Measurements from ENCODE around the gene SGPP1. TPM values are rescaled to one million over a fixed set of nuclear protein-coding genes. Genes with fewer than 3 reads are reported as not detected.

SGPP1 gene
- total RNA-seq, 5 donors from 2014 or later (not counting 1 experiment from before 2014, with no cell fraction given) = 11.4 to 15.1 (median 13.5) TPM

DNA sequence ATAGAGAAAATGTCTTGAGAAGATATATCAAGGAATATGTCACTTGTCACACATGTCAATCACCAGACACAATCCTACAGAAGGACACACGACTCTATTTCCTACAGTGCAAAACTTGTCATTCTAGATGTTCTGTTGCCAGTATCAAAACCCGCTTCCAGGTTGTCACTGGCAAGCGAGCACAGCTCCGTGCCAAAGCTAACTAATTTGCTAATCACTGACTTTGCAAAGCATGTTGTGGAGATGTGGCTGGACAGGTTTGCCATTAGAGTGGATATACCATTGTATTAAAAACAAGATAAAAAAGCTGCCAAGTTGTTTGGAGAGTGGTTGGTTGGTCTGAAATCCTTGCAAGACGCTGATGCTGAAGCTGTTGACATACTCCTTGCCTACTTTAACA is 7.9 kb upstream of the SGPP1 start:
- ChIA-PET CTCF (no interaction called here), POLR2A (no interaction called here)
- peaks cover 11 to 17% (median 12%) of the 10 kb centered on the region in 3 donors for H3K4me1 Mint-ChIP-seq

GRCh38 chr14:63730659-63731058 is 2.8 kb upstream of the SGPP1 start:
- no peaks in the 10 kb centered on the region for H3K36me3 ChIP-seq (ENCODE audit: control insufficient read depth in 2 of 2, extremely low read depth in 1 of 2, insufficient read depth in 1 of 2, low read length in 1 of 2)
- no peaks in the 10 kb centered on the region for H3K36me3 Mint-ChIP-seq
- no peak overlapping the region for H3K4me3 Mint-ChIP-seq
- no peaks in the 10 kb centered on the region for H3K9me3 Mint-ChIP-seq
- H3K27me3 Mint-ChIP-seq = no peaks in the 10 kb centered on the region
- no peaks in the 10 kb centered on the region for H3K27me3 ChIP-seq (replicated peaks in 1 of 2; ENCODE audit: control insufficient read depth in 2 of 2, extremely low read depth in 1 of 2, insufficient read depth in 2 of 2, low read length in 1 of 2)
- H3K27ac Mint-ChIP-seq = peak overlapping the region; percentile 30 to 58
- CTCF ChIA-PET = interaction anchor here in 1 of 2 donors (0.6 kb wide), 1 partner anchor 24 kb away, joined by 5 read pairs; no protein-coding TSS in a partner anchor
- no peak overlapping the region for H3K4me3 ChIP-seq (ENCODE audit: control insufficient read depth in 1 of 2, extremely low read depth in 1 of 2, low read length in 1 of 2)
- H3K27ac ChIP-seq (ENCODE audit: low read length) = no peak overlapping the region
- no peaks in the 10 kb centered on the region for H3K9me3 ChIP-seq
- H3K4me1 Mint-ChIP-seq = peaks cover 24 to 27% (median 24%) of the 10 kb centered on the region in 3 donors
- WGBS (ENCODE audit: insufficient coverage) = 100% methylated on average over 1 of the region's 3 CpGs
- peaks cover 7 to 8% of the 10 kb centered on the region in 2 experiments for H3K4me1 ChIP-seq (ENCODE audit: control insufficient read depth in 1 of 2, extremely low read depth in 1 of 2, insufficient read depth in 2 of 2, low read length in 2 of 2)
- DNase-seq = no peak
- POLR2A ChIA-PET = interaction anchor here in 1 of 2 donors (0.6 kb wide), 1 partner anchor 18 kb away, joined by 5 read pairs; no protein-coding TSS in a partner anchor
- ATAC-seq (replicated peaks in 1 of 4) = no peak

More for the DNA sequence above, 7.9 kb upstream of the SGPP1 start:
- Mint-ChIP-seq H3K4me3 (no peak overlapping the region), H3K9me3 (no peaks in the 10 kb centered on the region), H3K27me3 (no peaks in the 10 kb centered on the region), H3K36me3 (no peaks in the 10 kb centered on the region), H3K27ac (no peak overlapping the region)
- no peaks in the 10 kb centered on the region for H3K36me3 ChIP-seq (ENCODE audit: control insufficient read depth in 2 of 2, extremely low read depth in 1 of 2, insufficient read depth in 1 of 2, low read length in 1 of 2)
- ATAC-seq (replicated peaks in 1 of 4) (no peak), DNase-seq (no peak)
- H3K27me3 ChIP-seq (replicated peaks in 1 of 2; ENCODE audit: control insufficient read depth in 2 of 2, extremely low read depth in 1 of 2, insufficient read depth in 2 of 2, low read length in 1 of 2) = no peaks in the 10 kb centered on the region
- peaks cover 0 to 8% of the 10 kb centered on the region in 2 experiments for H3K4me1 ChIP-seq (ENCODE audit: control insufficient read depth in 1 of 2, extremely low read depth in 1 of 2, insufficient read depth in 2 of 2, low read length in 2 of 2)
- no peak overlapping the region for H3K4me3 ChIP-seq (ENCODE audit: control insufficient read depth in 1 of 2, extremely low read depth in 1 of 2, low read length in 1 of 2)
- no peaks in the 10 kb centered on the region for H3K9me3 ChIP-seq
- no peak overlapping the region for H3K27ac ChIP-seq (ENCODE audit: low read length)
- WGBS (ENCODE audit: insufficient coverage) = 100% methylated on average over 1 of the region's 5 CpGs

GRCh38 chr14:63727231-63727735 is 582 bp downstream of the SGPP1 start:
- H3K9me3 ChIP-seq = no peaks in the 10 kb centered on the region
- CTCF ChIA-PET = interaction anchor here in 1 of 2 donors (0.9 kb wide), 1 partner anchor 42 kb away, joined by 3 read pairs; no protein-coding TSS in a partner anchor
- Mint-ChIP-seq H3K27me3 (no peaks in the 10 kb centered on the region), H3K36me3 (no peaks in the 10 kb centered on the region), H3K4me1 (peaks cover 45 to 50% (median 49%) of the 10 kb centered on the region in 3 donors), H3K4me3 (peak overlapping the region; percentile 99 to 100 (median 99)), H3K9me3 (no peaks in the 10 kb centered on the region), H3K27ac (peak overlapping the region; percentile 93 to 97)
- H3K27me3 ChIP-seq (replicated peaks in 1 of 2; ENCODE audit: control insufficient read depth in 2 of 2, extremely low read depth in 1 of 2, insufficient read depth in 2 of 2, low read length in 1 of 2) = no peaks in the 10 kb centered on the region
- peak overlapping the region; percentile 68 for H3K27ac ChIP-seq (ENCODE audit: low read length)
- peak in 4 of 35 experiments; percentile 2 to 8 (median 5) for DNase-seq
- ATAC-seq (replicated peaks in 1 of 4) = peak; percentile 21 to 55 (median 46)
- POLR2A ChIA-PET = interaction anchor here in 1 of 2 donors (0.5 to 2.9 kb wide), 3 partner anchors 8 to 665 kb away, joined by 3 to 14 read pairs (median 6); partner anchors contain the start of gene WDR89
- peaks cover 14 to 21% of the 10 kb centered on the region in 2 experiments for H3K4me1 ChIP-seq (ENCODE audit: control insufficient read depth in 1 of 2, extremely low read depth in 1 of 2, insufficient read depth in 2 of 2, low read length in 2 of 2)
- peak overlapping the region; percentile 77 to 84 for H3K4me3 ChIP-seq (ENCODE audit: control insufficient read depth in 1 of 2, extremely low read depth in 1 of 2, low read length in 1 of 2)
- 1% methylated on average over 44 of the region's 45 CpGs for WGBS (ENCODE audit: insufficient coverage)
- no peaks in the 10 kb centered on the region for H3K36me3 ChIP-seq (ENCODE audit: control insufficient read depth in 2 of 2, extremely low read depth in 1 of 2, insufficient read depth in 1 of 2, low read length in 1 of 2)

GRCh38 chr14:63726499-63726898 is 1.4 kb downstream of the SGPP1 start:
- Histone ChIP-seq H3K36me3 (ENCODE audit: control insufficient read depth in 2 of 2, extremely low read depth in 1 of 2, insufficient read depth in 1 of 2, low read length in 1 of 2) (no peaks in the 10 kb centered on the region), H3K4me1 (ENCODE audit: control insufficient read depth in 1 of 2, extremely low read depth in 1 of 2, insufficient read depth in 2 of 2, low read length in 2 of 2) (peaks cover 14 to 21% of the 10 kb centered on the region in 2 experiments), H3K9me3 (no peaks in the 10 kb centered on the region), H3K27me3 (replicated peaks in 1 of 2; ENCODE audit: control insufficient read depth in 2 of 2, extremely low read depth in 1 of 2, insufficient read depth in 2 of 2, low read length in 1 of 2) (no peaks in the 10 kb centered on the region), H3K27ac (ENCODE audit: low read length) (no peak overlapping the region), H3K4me3 (ENCODE audit: control insufficient read depth in 1 of 2, extremely low read depth in 1 of 2, low read length in 1 of 2) (peak overlapping the region; percentile 77 to 84)
- peaks cover 2% of the 10 kb centered on the region for H3K36me3 Mint-ChIP-seq
- no peaks in the 10 kb centered on the region for H3K9me3 Mint-ChIP-seq
- peak overlapping the region; percentile 99 to 100 (median 99) for H3K4me3 Mint-ChIP-seq
- no CpG with 5 or more reads among the region's 5 CpGs for WGBS (ENCODE audit: insufficient coverage)
- ATAC-seq (replicated peaks in 1 of 4) (no peak), DNase-seq (no peak)
- H3K4me1 Mint-ChIP-seq = peaks cover 46 to 50% (median 50%) of the 10 kb centered on the region in 3 donors
- POLR2A ChIA-PET = interaction anchor here (0.6 to 2.9 kb wide), 4 partner anchors 8 to 1193 kb away, joined by 3 to 14 read pairs (median 4); partner anchors contain the start of gene WDR89 (in 1 of the 2)
- CTCF ChIA-PET = interaction anchor here in 1 of 2 donors (0.7 to 2.0 kb wide), 6 partner anchors 9 to 337 kb away, joined by 3 to 12 read pairs (median 8); partner anchors contain the start of gene WDR89
- H3K27me3 Mint-ChIP-seq = no peaks in the 10 kb centered on the region
- peak overlapping the region; percentile 47 to 93 for H3K27ac Mint-ChIP-seq

DNA sequence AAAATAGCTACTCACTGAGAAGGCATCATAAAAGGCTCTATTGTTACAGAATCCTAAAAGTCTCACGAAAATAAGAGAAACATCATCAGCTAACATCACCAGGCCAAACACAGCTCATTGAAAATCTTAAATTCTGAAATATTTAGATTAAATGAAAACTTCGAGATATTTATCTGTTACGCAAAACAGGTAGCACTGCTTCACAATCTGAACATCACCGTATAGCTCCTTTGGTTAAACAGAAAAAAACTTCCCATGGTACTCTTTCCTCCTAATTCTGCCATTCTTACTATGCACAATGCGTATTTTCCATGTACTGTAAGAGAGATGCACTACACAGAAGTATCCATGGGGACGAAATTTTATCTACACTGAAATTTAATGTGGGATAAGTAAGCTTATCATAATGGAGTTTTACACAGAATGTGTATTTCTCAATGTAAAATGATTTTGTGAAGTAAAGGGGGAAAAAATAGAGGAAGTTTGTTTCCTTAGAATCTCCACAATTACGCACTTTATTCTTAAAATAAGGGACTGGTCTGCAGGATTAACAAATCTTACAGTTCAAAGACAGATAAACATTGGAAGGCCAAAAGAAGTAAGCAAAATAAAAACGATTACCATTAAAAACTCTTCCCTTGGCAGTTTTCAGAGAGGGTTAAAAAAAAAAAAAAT is 1.9 kb downstream of the SGPP1 start:
- ChIA-PET CTCF (interaction anchor here (0.6 to 2.0 kb wide), 10 partner anchors 9 to 338 kb away, joined by 3 to 12 read pairs (median 6); partner anchors contain the start of gene WDR89 (in 1 of the 2)), POLR2A (interaction anchor here (0.6 to 2.9 kb wide), 7 partner anchors 13 to 1193 kb away, joined by 3 to 14 read pairs (median 6); partner anchors contain the start of gene WDR89 (in 2 of the 2))
- Histone ChIP-seq H3K4me3 (ENCODE audit: control insufficient read depth in 1 of 2, extremely low read depth in 1 of 2, low read length in 1 of 2) (peak overlapping the region; percentile 40 to 77), H3K36me3 (ENCODE audit: control insufficient read depth in 2 of 2, extremely low read depth in 1 of 2, insufficient read depth in 1 of 2, low read length in 1 of 2) (no peaks in the 10 kb centered on the region), H3K9me3 (no peaks in the 10 kb centered on the region), H3K27me3 (replicated peaks in 1 of 2; ENCODE audit: control insufficient read depth in 2 of 2, extremely low read depth in 1 of 2, insufficient read depth in 2 of 2, low read length in 1 of 2) (no peaks in the 10 kb centered on the region), H3K4me1 (ENCODE audit: control insufficient read depth in 1 of 2, extremely low read depth in 1 of 2, insufficient read depth in 2 of 2, low read length in 2 of 2) (peaks cover 14 to 21% of the 10 kb centered on the region in 2 experiments), H3K27ac (ENCODE audit: low read length) (no peak overlapping the region)
- peaks cover 6% of the 10 kb centered on the region for H3K36me3 Mint-ChIP-seq
- no peaks in the 10 kb centered on the region for H3K9me3 Mint-ChIP-seq
- ATAC-seq (replicated peaks in 1 of 4) (no peak), DNase-seq (no peak)
- peak overlapping the region; percentile 34 to 47 for H3K27ac Mint-ChIP-seq
- no peaks in the 10 kb centered on the region for H3K27me3 Mint-ChIP-seq
- peaks cover 48 to 51% (median 49%) of the 10 kb centered on the region in 3 donors for H3K4me1 Mint-ChIP-seq
- peak overlapping the region; percentile 99 to 100 (median 99) for H3K4me3 Mint-ChIP-seq
- 80% methylated on average over 1 of the region's 8 CpGs for WGBS (ENCODE audit: insufficient coverage)

- ATAC-seq (replicated peaks in 1 of 4) = no peak
- no CpG with 5 or more reads among the region's 2 CpGs for WGBS (ENCODE audit: insufficient coverage)
- peak in 1 of 35 experiments; percentile 24 for DNase-seq
- no peak overlapping the region for H3K27ac ChIP-seq (ENCODE audit: low read length)
- Mint-ChIP-seq H3K36me3 (peaks cover 26% of the 10 kb centered on the region), H3K9me3 (peaks cover 3 to 7% (median 7%) of the 10 kb centered on the region in 3 donors), H3K27ac (no peak overlapping the region), H3K4me1 (peaks cover 23 to 25% (median 24%) of the 10 kb centered on the region in 3 donors), H3K4me3 (no peak overlapping the region), H3K27me3 (no peaks in the 10 kb centered on the region)
- H3K36me3 ChIP-seq (ENCODE audit: control insufficient read depth in 2 of 2, extremely low read depth in 1 of 2, insufficient read depth in 1 of 2, low read length in 1 of 2) = peaks cover 5 to 8% of the 10 kb centered on the region in 2 donors
- ChIA-PET POLR2A (no interaction called here), CTCF (interaction anchor here (0.6 to 2.8 kb wide), 7 partner anchors 8 to 1107 kb away, joined by 3 to 11 read pairs (median 3); no protein-coding TSS in a partner anchor)
- H3K4me1 ChIP-seq (ENCODE audit: control insufficient read depth in 1 of 2, extremely low read depth in 1 of 2, insufficient read depth in 2 of 2, low read length in 2 of 2) = peaks cover 0 to 7% of the 10 kb centered on the region in 2 experiments
- H3K27me3 ChIP-seq (replicated peaks in 1 of 2; ENCODE audit: control insufficient read depth in 2 of 2, extremely low read depth in 1 of 2, insufficient read depth in 2 of 2, low read length in 1 of 2) = no peaks in the 10 kb centered on the region
- H3K9me3 ChIP-seq = peaks cover 2% of the 10 kb centered on the region
- H3K4me3 ChIP-seq (ENCODE audit: control insufficient read depth in 1 of 2, extremely low read depth in 1 of 2, low read length in 1 of 2) = no peak overlapping the region
Observed at GRCh38 chr14:63717702-63718101, 10.2 kb downstream of the SGPP1 start.
